ENCODE measurements around the gene CHP2.
"Not testable (repeated sequence)": the region's sequence is repeated elsewhere in the genome, so short reads cannot be mapped to it uniquely, and the experiment has no call there.

Gene CHP2

GRCh38 chr16:23748630-23749029 lies 6.2 kb upstream of the CHP2 start:
- DNase-seq: no peak

GRCh38 chr16:23751053-23751452 lies 3.8 kb upstream of the CHP2 start:
- not testable (repeated sequence) for DNase-seq

GRCh38 chr16:23753908-23754593 lies 775 bp upstream of the CHP2 start:
- DNase-seq: no peak

GRCh38 chr16:23755484-23755809 lies 621 bp downstream of the CHP2 start:
- no peak for DNase-seq

GRCh38 chr16:23757116-23757515 lies 2.3 kb downstream of the CHP2 start:
- no peak for DNase-seq

GRCh38 chr16:23757937-23758619 lies 3.3 kb downstream of the CHP2 start:
- no peak for DNase-seq

- DNase-seq: no peak
Observed at GRCh38 chr16:23765933-23766332, 11.1 kb downstream of the CHP2 start.

GRCh38 chr16:23768581-23768980 lies 13.8 kb downstream of the CHP2 start:
- DNase-seq: no peak

- no peak for DNase-seq
Observed at GRCh38 chr16:23771027-23771426, 16.2 kb downstream of the CHP2 start.

GRCh38 chr16:23771642-23772041 lies 16.8 kb downstream of the CHP2 start:
- no peak for DNase-seq

- DNase-seq: no peak
Observed at GRCh38 chr16:23773339-23773738, 18.5 kb downstream of the CHP2 start.

GRCh38 chr16:23781176-23781575 lies 26.4 kb downstream of the CHP2 start:
- DNase-seq: no peak

GRCh38 chr16:23784811-23785447 lies 30.1 kb downstream of the CHP2 start:
- no peak for DNase-seq

GRCh38 chr16:23785842-23786241 lies 31.0 kb downstream of the CHP2 start:
- DNase-seq: no peak

GRCh38 chr16:23786964-23787561 lies 32.2 kb downstream of the CHP2 start:
- no peak for DNase-seq

GRCh38 chr16:23788685-23789084 lies 33.9 kb downstream of the CHP2 start:
- DNase-seq: no peak

GRCh38 chr16:23795378-23795777 lies 40.6 kb downstream of the CHP2 start:
- no peak for DNase-seq

- DNase-seq: no peak
Observed at GRCh38 chr16:23796941-23797340, 42.1 kb downstream of the CHP2 start.

GRCh38 chr16:23801378-23801777 lies 46.6 kb downstream of the CHP2 start:
- DNase-seq: peak; percentile 88

- no peak for DNase-seq
Observed at GRCh38 chr16:23802776-23803175, 48.0 kb downstream of the CHP2 start.

- DNase-seq: peak; percentile 78
Observed at GRCh38 chr16:23803591-23804123, 48.8 kb downstream of the CHP2 start.

GRCh38 chr16:23807028-23807427 lies 52.2 kb downstream of the CHP2 start:
- DNase-seq: peak; percentile 44

All from activated CD8-positive, alpha-beta memory T cell treated with anti-CD3 and anti-CD28 coated beads, Interleukin-2, amount 50 U/mL, for 48 hours (primary cell).